Thoracic aorta (tissue), 2 donors: ENCODE results near the gene MSI2. TPM values are rescaled to one million over a fixed set of nuclear protein-coding genes. Genes with fewer than 3 reads are reported as not detected.

Experiments used
- ATAC-seq: fragments of 150-250 bp; one replicate; pipeline ENCODE4 v1.8.0; 2017; ENCODE audit warnings: low read depth; ENCODE audit not compliant: insufficient number of reproducible peaks, low FRiP score
- DNase-seq: peaks from one replicate; pipeline ENCODE4 v3.0.0-alpha.2; 2020; ENCODE audit warnings: low spot score
- H3K27ac ChIP-seq, 2 donors: fragments of 200-600 bp; sonication (generic); 1 replicate in 1 of 2; 2 replicates in 1 of 2; pipeline ENCODE4 v1.5.1; 2016; ENCODE audit warnings: mild to moderate bottlenecking in 2 of 2, moderate library complexity in 2 of 2
- H3K27me3 ChIP-seq: fragments of 200-600 bp; sonication (generic); replicated peaks from 2 replicates; pipeline ENCODE4 v1.6.0; 2016; ENCODE audit warnings: mild to moderate bottlenecking; ENCODE audit not compliant: insufficient read depth
- H3K36me3 ChIP-seq: fragments of 200-600 bp; sonication (generic); one replicate; pipeline ENCODE4 v1.5.1; 2016
- H3K4me1 ChIP-seq, 2 donors: fragments of 200-600 bp; sonication (generic); 1 replicate in 1 of 2; 2 replicates in 1 of 2; pipeline versions ENCODE4 v1.5.1 to v1.6.0; 2016; ENCODE audit warnings: low read depth in 2 of 2, mild to moderate bottlenecking in 1 of 2; ENCODE audit not compliant: control insufficient read depth in 1 of 2
- H3K4me3 ChIP-seq: fragments of 200-600 bp; sonication (generic); 2 replicates; pipeline ENCODE4 v1.5.1; 2016; ENCODE audit warnings: mild to moderate bottlenecking
- H3K9me3 ChIP-seq: fragments of 200-600 bp; sonication (generic); 2 replicates; pipeline ENCODE4 v1.5.1; 2016
- CTCF ChIP-seq: fragments of 200-600 bp; sonication (generic); IDR thresholded peaks from one replicate; pipeline ENCODE4 v1.5.1; 2019; ENCODE audit warnings: antibody characterized with exemption
- total RNA-seq, 2 donors: library from RNA; depleted of rRNA; stranded (reverse); fragments of >200 nt; gene quantifications; one replicate each; pipeline versions ENCODE4 v1.1.0 to v1.2.3, GENCODE V29; 2016

The MSI2 gene
- total RNA-seq, 2 donors from 2014 or later = 32.1 to 46.2 TPM

GRCh38 chr17:57684711-57685498, 428.6 kb downstream of the MSI2 start:
- TF ChIP-seq CTCF = no peak
- Histone ChIP-seq H3K27me3 (no peaks in the 10 kb centered on the region), H3K4me1 (no peaks in the 10 kb centered on the region), H3K36me3 (no peaks in the 10 kb centered on the region), H3K27ac (no peak overlapping the region), H3K4me3 (no peak overlapping the region), H3K9me3 (no peaks in the 10 kb centered on the region)
- DNase-seq (no peak), ATAC-seq (no peak)

GRCh38 chr17:57685499-57686132, 429.3 kb downstream of the MSI2 start:
- no peaks in the 10 kb centered on the region for H3K4me1 ChIP-seq
- H3K36me3 ChIP-seq = no peaks in the 10 kb centered on the region
- DNase-seq (no peak), ATAC-seq (no peak)
- no peaks in the 10 kb centered on the region for H3K27me3 ChIP-seq
- no peaks in the 10 kb centered on the region for H3K9me3 ChIP-seq
- no peak overlapping the region for H3K4me3 ChIP-seq
- no peak for TF ChIP-seq CTCF
- no peak overlapping the region for H3K27ac ChIP-seq

GRCh38 chr17:57687642-57688041, 431.3 kb downstream of the MSI2 start:
- no peaks in the 10 kb centered on the region for H3K27me3 ChIP-seq
- no peak for DNase-seq
- TF ChIP-seq CTCF = no peak
- H3K27ac ChIP-seq = no peak overlapping the region
- H3K36me3 ChIP-seq = no peaks in the 10 kb centered on the region
- no peaks in the 10 kb centered on the region for H3K9me3 ChIP-seq
- no peak overlapping the region for H3K4me3 ChIP-seq
- H3K4me1 ChIP-seq = no peaks in the 10 kb centered on the region
- no peak for ATAC-seq

GRCh38 chr17:57689254-57689653, 432.9 kb downstream of the MSI2 start:
- H3K27ac ChIP-seq = no peak overlapping the region
- no peaks in the 10 kb centered on the region for H3K36me3 ChIP-seq
- no peaks in the 10 kb centered on the region for H3K9me3 ChIP-seq
- ATAC-seq = no peak
- H3K27me3 ChIP-seq = no peaks in the 10 kb centered on the region
- DNase-seq = no peak
- H3K4me1 ChIP-seq = no peaks in the 10 kb centered on the region
- no peak for TF ChIP-seq CTCF
- H3K4me3 ChIP-seq = no peak overlapping the region

- no peak overlapping the region for H3K4me3 ChIP-seq
- no peaks in the 10 kb centered on the region for H3K27me3 ChIP-seq
- H3K36me3 ChIP-seq = no peaks in the 10 kb centered on the region
- DNase-seq (no peak), ATAC-seq (no peak)
- no peak overlapping the region for H3K27ac ChIP-seq
- no peak for TF ChIP-seq CTCF
- no peaks in the 10 kb centered on the region for H3K9me3 ChIP-seq
- H3K4me1 ChIP-seq = no peaks in the 10 kb centered on the region
Measured at GRCh38 chr17:57691939-57692338, 435.6 kb downstream of the MSI2 start.
